NT2/D1 (cell line): ENCODE results near the gene LRMDA.
"Not testable (repeated sequence)": the region's sequence is repeated elsewhere in the genome, so short reads cannot be mapped to it uniquely, and the experiment has no call there.

Experiments
- DNase-seq: peaks from one replicate; pipeline ENCODE4 v3.0.0-alpha.2; 2011; ENCODE audit warnings: low read depth, low spot score
- H3K27me3 ChIP-seq: 2 replicates; pipeline ENCODE4 v1.6.0; 2011; ENCODE audit warnings: mild to moderate bottlenecking; ENCODE audit not compliant: insufficient read length, insufficient read depth
- H3K36me3 ChIP-seq: 2 replicates; pipeline ENCODE4 v1.6.1; 2011; ENCODE audit warnings: mild to moderate bottlenecking, low read length, mixed read lengths; ENCODE audit not compliant: insufficient read depth, insufficient read length
- H3K4me1 ChIP-seq: 2 replicates; pipeline ENCODE4 v1.5.1; 2011; ENCODE audit not compliant: insufficient read depth, insufficient read length
- H3K4me3 ChIP-seq: 2 replicates; pipeline ENCODE4 v1.5.1; 2011; ENCODE audit warnings: low read depth; ENCODE audit not compliant: insufficient read length
- H3K9ac ChIP-seq: 2 replicates; pipeline ENCODE4 v1.6.0; 2011; ENCODE audit warnings: low read depth; ENCODE audit not compliant: insufficient read length
- H3K9me3 ChIP-seq: 2 replicates; pipeline ENCODE4 v1.5.1; 2011; ENCODE audit warnings: mild to moderate bottlenecking, low read length; ENCODE audit not compliant: insufficient read depth
- SUZ12 ChIP-seq: IDR thresholded peaks from 2 replicates; pipeline ENCODE4 v1.6.1; 2011; ENCODE audit not compliant: insufficient read length, insufficient read depth; ENCODE audit errors: extremely low read depth
- YY1 ChIP-seq: IDR thresholded peaks from 2 replicates; pipeline ENCODE4 v1.6.1; 2011; ENCODE audit not compliant: insufficient read length, insufficient read depth
- ZNF274 ChIP-seq: IDR thresholded peaks from 2 replicates; pipeline ENCODE4 v1.6.1; 2011; ENCODE audit warnings: mild to moderate bottlenecking, low read depth, low read length

LRMDA gene

DNA sequence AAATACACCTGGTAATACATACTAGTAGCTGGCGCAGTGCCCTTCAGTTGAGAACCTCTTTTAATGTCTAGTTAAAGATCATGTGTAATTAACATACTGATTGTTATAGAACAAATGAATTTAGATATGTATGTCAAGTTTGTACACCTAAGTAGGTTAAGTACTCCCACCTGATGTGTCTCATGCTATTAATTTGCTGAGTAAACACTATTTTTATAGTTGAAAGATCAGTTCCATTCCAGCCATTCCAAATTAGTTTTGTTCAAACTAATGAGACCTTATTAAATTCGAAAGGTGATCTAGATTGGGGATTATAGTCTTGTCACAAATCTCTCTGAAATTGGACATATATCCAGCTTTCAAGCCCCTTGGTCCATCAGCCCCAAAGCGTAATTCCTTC lies 710.0 kb downstream of the LRMDA start:
- H3K4me3 ChIP-seq: no peak overlapping the region
- DNase-seq: no peak
- H3K36me3 ChIP-seq: no peaks in the 10 kb centered on the region
- H3K9ac ChIP-seq: no peak overlapping the region
- H3K9me3 ChIP-seq: no peaks in the 10 kb centered on the region
- H3K27me3 ChIP-seq: no peaks in the 10 kb centered on the region
- TF ChIP-seq YY1: no peak
- TF ChIP-seq ZNF274: no peak
- no peak for TF ChIP-seq SUZ12
- no peaks in the 10 kb centered on the region for H3K4me1 ChIP-seq

GRCh38 chr10:76148217-76148616 lies 716.8 kb downstream of the LRMDA start:
- not testable (repeated sequence) for H3K9ac ChIP-seq, DNase-seq, H3K27me3 ChIP-seq, H3K4me1 ChIP-seq, H3K36me3 ChIP-seq, H3K4me3 ChIP-seq
- peaks cover 18% of the 10 kb centered on the region for H3K9me3 ChIP-seq

DNA sequence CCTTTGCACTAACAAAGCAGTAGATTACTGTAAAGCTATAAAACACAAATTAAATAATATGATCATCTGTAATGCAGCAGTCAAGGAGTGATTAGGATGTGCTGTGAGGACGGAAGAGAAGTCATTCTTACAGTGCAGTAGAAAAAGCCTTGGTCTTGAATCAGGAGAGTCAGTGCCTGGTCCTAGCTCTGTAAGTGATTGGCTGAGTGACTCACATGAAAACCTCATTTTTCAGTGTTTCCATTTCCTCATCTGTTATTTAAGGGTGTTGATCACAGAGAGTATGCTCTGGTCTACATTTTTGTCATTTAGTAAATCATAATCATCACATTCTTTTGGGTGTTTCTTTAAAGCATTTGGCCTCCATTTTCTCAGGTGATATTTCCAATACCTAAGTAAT lies 717.8 kb downstream of the LRMDA start:
- Histone ChIP-seq H3K9me3 (peaks cover 27% of the 10 kb centered on the region), H3K27me3 (no peaks in the 10 kb centered on the region), H3K4me3 (no peak overlapping the region), H3K36me3 (no peaks in the 10 kb centered on the region), H3K4me1 (no peaks in the 10 kb centered on the region), H3K9ac (no peak overlapping the region)
- no peak for DNase-seq
- TF ChIP-seq YY1 (no peak), ZNF274 (no peak), SUZ12 (no peak)

DNA sequence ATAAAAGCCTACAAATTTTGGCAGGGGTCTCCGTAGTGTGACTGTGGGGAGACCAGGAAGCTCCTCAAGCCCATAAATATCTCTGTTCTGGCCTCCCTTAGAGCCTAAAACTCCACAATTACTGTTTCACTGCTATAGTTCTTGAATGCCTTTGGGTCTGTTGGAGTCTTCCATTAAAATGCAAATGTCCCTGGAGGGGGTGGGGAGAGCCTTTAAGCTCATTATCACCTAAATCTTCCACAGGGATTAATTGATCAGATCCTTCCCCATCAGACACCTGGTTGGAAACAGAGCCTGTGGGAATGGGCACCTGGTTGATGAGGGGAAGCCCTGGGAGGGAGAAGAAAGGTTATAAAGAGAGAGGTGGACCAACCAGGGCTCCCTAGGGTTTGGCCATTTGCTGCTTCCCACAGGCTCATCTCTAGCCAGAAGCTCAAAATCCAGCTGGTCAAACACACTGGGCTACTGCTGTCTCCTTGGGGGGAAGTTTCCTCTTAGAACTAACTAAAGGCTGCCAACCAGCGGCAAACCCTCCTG lies 718.2 kb downstream of the LRMDA start:
- no peak for TF ChIP-seq ZNF274
- TF ChIP-seq YY1: no peak
- no peak for TF ChIP-seq SUZ12
- Histone ChIP-seq H3K36me3 (no peaks in the 10 kb centered on the region), H3K9me3 (peaks cover 32% of the 10 kb centered on the region), H3K4me3 (no peak overlapping the region), H3K9ac (peak overlapping the region; percentile 9), H3K4me1 (no peaks in the 10 kb centered on the region), H3K27me3 (no peaks in the 10 kb centered on the region)
- peak; percentile 52 for DNase-seq

- TF ChIP-seq SUZ12 (no peak), YY1 (no peak), ZNF274 (no peak)
- DNase-seq: no peak
- Histone ChIP-seq H3K4me1 (no peaks in the 10 kb centered on the region), H3K27me3 (no peaks in the 10 kb centered on the region), H3K4me3 (no peak overlapping the region), H3K9ac (peak overlapping the region; percentile 9), H3K36me3 (no peaks in the 10 kb centered on the region), H3K9me3 (peaks cover 35% of the 10 kb centered on the region)
Observed at GRCh38 chr10:76150139-76150875, 718.9 kb downstream of the LRMDA start.

DNA sequence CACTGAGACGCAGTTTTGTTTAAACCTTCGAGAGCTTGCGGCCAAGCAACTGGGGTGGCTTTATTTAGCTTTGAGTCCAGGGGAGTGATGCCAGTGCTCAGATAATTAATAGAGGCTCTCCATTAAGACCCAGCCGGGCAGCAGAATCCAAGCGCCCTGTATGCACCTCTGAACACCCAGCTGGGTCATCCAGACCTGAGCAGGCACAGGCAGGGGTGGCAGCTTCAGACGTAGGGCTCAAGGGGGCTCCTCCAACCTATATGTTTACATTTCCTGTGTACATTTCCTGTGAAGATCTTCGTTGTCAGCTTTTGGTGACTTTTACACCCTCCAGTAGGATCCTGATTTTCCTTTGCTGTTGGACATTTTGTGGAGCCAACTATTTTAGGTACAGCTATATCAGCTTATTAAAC lies 719.5 kb downstream of the LRMDA start:
- H3K4me3 ChIP-seq: no peak overlapping the region
- no peak for TF ChIP-seq ZNF274
- TF ChIP-seq SUZ12: no peak
- no peak for TF ChIP-seq YY1
- H3K36me3 ChIP-seq: no peaks in the 10 kb centered on the region
- peak overlapping the region; percentile 9 for H3K9ac ChIP-seq
- no peak for DNase-seq
- peaks cover 35% of the 10 kb centered on the region for H3K9me3 ChIP-seq
- H3K4me1 ChIP-seq: no peaks in the 10 kb centered on the region
- no peaks in the 10 kb centered on the region for H3K27me3 ChIP-seq

DNA sequence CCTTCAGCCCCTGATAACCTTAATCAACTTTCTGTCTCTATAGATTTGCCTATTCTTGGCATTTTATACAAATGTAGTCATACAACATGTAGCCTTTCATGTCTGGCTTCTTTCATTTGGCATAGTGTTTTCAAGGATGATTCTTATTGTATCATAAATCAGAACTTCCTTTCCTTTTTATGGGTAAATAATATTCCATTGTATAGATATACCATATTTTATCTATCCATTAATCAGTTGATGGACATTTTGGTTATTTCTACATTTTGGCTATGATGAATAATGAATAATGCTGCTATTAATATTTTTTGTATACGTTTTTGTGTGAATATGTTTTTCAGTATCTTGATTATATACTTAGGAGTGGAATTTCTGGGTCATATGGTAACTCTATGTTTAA lies 720.8 kb downstream of the LRMDA start:
- no peak overlapping the region for H3K4me3 ChIP-seq
- TF ChIP-seq YY1 (no peak), SUZ12 (no peak)
- no peak for DNase-seq
- H3K9me3 ChIP-seq: peaks cover 35% of the 10 kb centered on the region
- H3K4me1 ChIP-seq: no peaks in the 10 kb centered on the region
- H3K9ac ChIP-seq: no peak overlapping the region
- no peaks in the 10 kb centered on the region for H3K36me3 ChIP-seq
- no peaks in the 10 kb centered on the region for H3K27me3 ChIP-seq
